ENCODE measurements around the gene ENGASE. TPM values are rescaled to one million over a fixed set of nuclear protein-coding genes. Genes with fewer than 3 reads are reported as not detected.

ENGASE gene
- total and polyA plus RNA-seq, 3 donors from 2014 or later = 20.3 to 48.5 (median 34.9) TPM

DNA sequence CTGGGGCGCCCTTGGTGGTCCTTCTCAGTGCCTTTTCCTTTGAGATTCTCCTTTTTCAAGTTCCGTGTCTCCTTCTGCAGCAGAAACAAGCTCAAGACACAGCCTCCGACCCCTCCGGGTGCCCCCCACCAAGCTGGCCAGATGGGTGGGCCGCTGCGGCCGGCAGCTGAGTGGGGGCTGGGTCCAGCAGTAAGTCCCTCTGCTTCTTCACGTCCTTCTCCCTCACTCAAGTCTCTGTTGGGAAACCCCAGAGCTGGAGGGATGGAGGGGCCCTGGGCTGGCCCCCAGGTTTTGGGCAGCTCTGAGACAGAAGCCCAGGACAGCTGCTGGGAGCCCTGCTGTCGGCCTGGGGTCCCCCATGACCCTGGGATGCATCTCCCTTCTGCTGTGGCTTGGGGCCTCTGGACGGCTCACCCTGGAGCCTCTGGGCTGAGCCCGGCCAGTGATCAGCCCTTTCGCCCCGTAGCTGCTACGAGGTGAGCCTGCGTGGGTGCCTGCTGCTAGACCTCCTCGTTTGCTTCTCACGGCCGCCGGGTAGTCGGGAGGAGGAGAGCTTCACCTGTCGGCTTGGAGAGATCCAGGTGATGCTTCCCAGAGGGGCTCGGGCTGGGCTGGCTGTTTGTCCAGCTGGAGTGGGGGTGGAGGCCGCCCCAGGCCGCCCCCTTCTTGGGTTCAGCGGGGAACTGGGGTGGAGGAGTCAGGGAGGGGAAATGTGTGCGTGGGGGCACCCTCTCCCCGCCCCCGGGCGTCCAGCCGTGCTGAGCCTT, 10.7 kb downstream of the ENGASE start:
- TF ChIP-seq POLR2A (IDR thresholded peaks at IDR 0.05) = no peak
- 89 to 91% methylated on average over 21 to 30 of the region's 30 CpGs for WGBS, 2 donors
- no peaks in the 10 kb centered on the region for H3K27me3 ChIP-seq
- H3K4me1 ChIP-seq = peaks cover 6% of the 10 kb centered on the region
- intact Hi-C loops (cut with DNase I; ENCODE audit: low total_unique reads) = loop anchor here (5.0 kb wide), 1 partner anchor 307 kb away; no protein-coding TSS in a partner anchor
- no peaks in the 10 kb centered on the region for H3K9me3 ChIP-seq
- H3K4me3 ChIP-seq = no peak overlapping the region
- no peak overlapping the region for H3K27ac ChIP-seq
- no peak for DNase-seq
- no peaks in the 10 kb centered on the region for H3K36me3 ChIP-seq (ENCODE audit: low read depth, missing control alignments)

DNA sequence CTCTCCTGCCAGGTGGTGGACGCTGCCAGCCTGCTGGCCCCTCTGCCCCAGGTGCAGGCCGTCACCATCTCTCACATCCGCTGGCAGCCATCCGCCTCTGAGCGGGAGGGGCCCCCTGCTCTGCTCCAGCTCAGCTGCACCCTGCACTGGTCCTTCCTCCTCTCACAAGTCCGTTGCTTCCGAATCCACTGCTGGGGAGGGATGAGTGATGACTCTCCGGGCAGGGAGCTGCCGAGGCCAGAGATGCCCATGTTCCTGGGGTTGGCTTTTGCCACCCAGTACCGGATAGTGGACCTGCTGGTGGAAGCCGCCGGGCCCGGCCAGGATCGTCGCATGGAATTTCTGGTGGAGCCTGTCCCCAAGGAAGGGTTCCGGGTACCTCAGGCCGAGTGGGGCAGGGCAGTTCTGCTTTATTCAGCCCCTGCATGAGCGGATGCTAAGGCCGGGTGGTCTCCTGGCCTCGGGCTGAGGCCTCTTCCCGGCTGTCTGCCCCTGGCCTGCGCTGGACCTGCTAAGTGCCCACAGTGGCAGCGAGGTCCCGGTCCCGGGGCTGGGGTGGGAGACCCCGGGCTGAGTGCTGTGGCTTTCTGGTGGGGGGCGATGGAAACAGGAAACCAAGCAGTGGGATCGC, 11.4 kb downstream of the ENGASE start:
- WGBS, 2 donors = 94 to 95% methylated on average over 8 to 28 of the region's 28 CpGs
- intact Hi-C loops (cut with DNase I; ENCODE audit: low total_unique reads) = loop anchor here (5.0 kb wide), 1 partner anchor 306 kb away; no protein-coding TSS in a partner anchor
- Histone ChIP-seq H3K27ac (no peak overlapping the region), H3K27me3 (no peaks in the 10 kb centered on the region), H3K36me3 (ENCODE audit: low read depth, missing control alignments) (no peaks in the 10 kb centered on the region), H3K4me1 (peaks cover 8% of the 10 kb centered on the region), H3K9me3 (no peaks in the 10 kb centered on the region), H3K4me3 (no peak overlapping the region)
- TF ChIP-seq POLR2A (IDR thresholded peaks at IDR 0.05) = no peak
- TF ChIP-seq, protein P1, sequence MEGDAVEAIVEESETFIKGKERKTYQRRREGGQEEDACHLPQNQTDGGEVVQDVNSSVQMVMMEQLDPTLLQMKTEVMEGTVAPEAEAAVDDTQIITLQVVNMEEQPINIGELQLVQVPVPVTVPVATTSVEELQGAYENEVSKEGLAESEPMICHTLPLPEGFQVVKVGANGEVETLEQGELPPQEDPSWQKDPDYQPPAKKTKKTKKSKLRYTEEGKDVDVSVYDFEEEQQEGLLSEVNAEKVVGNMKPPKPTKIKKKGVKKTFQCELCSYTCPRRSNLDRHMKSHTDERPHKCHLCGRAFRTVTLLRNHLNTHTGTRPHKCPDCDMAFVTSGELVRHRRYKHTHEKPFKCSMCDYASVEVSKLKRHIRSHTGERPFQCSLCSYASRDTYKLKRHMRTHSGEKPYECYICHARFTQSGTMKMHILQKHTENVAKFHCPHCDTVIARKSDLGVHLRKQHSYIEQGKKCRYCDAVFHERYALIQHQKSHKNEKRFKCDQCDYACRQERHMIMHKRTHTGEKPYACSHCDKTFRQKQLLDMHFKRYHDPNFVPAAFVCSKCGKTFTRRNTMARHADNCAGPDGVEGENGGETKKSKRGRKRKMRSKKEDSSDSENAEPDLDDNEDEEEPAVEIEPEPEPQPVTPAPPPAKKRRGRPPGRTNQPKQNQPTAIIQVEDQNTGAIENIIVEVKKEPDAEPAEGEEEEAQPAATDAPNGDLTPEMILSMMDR (IDR thresholded peaks at IDR 0.05) = no peak
- no peak for DNase-seq

DNA sequence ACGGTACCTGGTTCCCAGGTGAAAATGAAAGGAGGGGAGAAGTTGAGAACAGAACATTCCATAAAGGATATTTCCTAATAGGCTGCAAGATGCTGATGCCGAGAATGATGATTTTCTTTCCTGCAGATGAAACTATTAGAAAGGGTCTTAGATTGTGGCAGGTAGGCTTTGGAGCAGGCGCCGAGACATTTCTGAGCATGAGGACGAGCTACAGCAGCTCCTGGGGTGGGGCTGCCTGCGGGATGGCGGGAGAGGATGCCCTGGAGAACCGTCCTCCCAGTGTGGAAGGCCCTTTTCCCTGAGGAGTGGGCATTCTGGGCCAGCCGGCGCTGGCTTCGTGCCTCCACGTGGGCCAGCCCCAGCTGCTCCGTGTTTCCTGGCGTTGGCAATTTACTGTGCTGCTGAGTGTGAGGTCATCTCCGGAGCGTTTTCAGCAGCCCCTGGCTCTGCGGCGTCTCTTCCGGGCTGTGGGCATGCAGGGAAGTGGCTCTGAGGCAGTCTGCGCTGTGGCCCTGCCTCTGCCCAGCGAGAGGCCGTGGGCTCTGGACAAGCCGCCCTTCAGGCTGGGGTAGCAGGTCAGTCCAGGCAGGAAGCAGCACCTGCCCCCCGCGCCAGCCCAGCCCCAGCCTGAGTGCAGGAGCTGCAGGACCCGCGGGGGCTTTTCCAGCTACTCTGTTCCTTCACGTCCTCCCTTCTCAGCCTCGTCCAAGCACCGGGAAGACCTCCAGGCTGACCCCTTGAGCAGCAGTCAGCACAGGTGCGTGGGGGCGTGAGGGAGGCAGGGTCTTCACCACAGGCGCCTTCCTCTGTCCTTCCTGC, 12.2 kb downstream of the ENGASE start:
- 82 to 87% methylated on average over 24 to 33 of the region's 33 CpGs for WGBS, 2 donors
- H3K27ac ChIP-seq = no peak overlapping the region

DNA sequence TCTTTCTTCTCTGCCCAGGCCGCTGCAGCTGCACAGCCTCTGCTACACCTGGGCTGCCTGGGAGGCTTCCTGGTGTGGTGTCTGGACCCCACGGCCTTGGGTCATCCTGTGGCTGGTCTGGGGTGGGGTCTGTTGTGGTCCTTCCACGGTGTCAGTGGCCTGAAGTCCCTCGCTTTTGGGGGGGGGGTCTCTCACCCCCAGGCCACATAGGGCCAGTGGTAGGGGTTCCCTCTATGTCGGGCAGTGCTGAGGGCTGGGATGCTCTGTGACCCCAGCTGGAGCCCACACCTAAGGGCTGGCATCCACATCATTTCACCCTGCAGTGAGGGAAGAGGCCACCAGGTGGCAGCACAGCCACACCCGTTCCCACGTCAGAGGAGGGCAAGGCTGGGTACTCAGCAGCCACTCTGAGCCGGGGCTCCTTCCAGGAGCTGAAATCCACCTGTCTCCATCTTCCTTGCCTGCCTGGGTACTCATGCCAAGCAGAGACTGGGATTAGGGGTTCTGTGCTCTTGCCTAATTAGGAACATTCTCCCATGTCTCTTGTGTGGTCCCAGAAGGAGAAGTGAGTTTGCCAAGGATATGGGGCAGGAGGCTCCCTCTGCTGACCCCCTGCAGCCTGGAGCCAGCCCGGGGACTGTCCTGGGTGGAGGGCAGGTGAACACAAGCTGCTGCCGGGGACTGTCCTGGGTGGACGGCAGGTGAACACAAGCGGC, 13.0 kb downstream of the ENGASE start:
- intact Hi-C loops (cut with DNase I; ENCODE audit: low total_unique reads) = loop anchor here (5.0 kb wide), 1 partner anchor 305 kb away; no protein-coding TSS in a partner anchor
- Histone ChIP-seq H3K27me3 (no peaks in the 10 kb centered on the region), H3K4me3 (no peak overlapping the region), H3K27ac (no peak overlapping the region), H3K36me3 (ENCODE audit: low read depth, missing control alignments) (no peaks in the 10 kb centered on the region), H3K4me1 (peaks cover 8% of the 10 kb centered on the region), H3K9me3 (no peaks in the 10 kb centered on the region)
- peak; percentile 83 for DNase-seq
- 57 to 65% methylated on average over 5 to 12 of the region's 12 CpGs for WGBS, 2 donors
- no peak for TF ChIP-seq POLR2A (IDR thresholded peaks at IDR 0.05)
- TF ChIP-seq, protein P1 (IDR thresholded peaks at IDR 0.05) = peak; percentile 87 to 94 (median 91)

More for the DNA sequence above, 12.2 kb downstream of the ENGASE start:
- Histone ChIP-seq H3K27me3 (no peaks in the 10 kb centered on the region), H3K4me1 (peaks cover 8% of the 10 kb centered on the region), H3K4me3 (no peak overlapping the region), H3K36me3 (ENCODE audit: low read depth, missing control alignments) (no peaks in the 10 kb centered on the region), H3K9me3 (no peaks in the 10 kb centered on the region)
- no peak for TF ChIP-seq POLR2A (IDR thresholded peaks at IDR 0.05)
- TF ChIP-seq, protein P1 (IDR thresholded peaks at IDR 0.05) = no peak
- no peak for DNase-seq
- intact Hi-C loops (cut with DNase I; ENCODE audit: low total_unique reads) = loop anchor here (5.0 kb wide), 1 partner anchor 305 kb away; no protein-coding TSS in a partner anchor

Data from testis (tissue), 3 donors.